Astrocyte (in vitro differentiated cells and primary cell): Measurements from ENCODE around the gene GPR27. TPM values are rescaled to one million over a fixed set of nuclear protein-coding genes. Genes with fewer than 3 reads are reported as not detected.

Experiments
- DNase-seq: peaks from one replicate; pipeline ENCODE4 v3.0.0-alpha.2; 2010; ENCODE audit warnings: low read depth
- FAIRE-seq: peaks from 2 replicates; lab custom pipeline; 2011; peaks lifted over from hg19 to GRCh38; lab: Jason Lieb, UNC
- H2AFZ ChIP-seq: 2 replicates; pipeline ENCODE4 v1.6.0; 2012; ENCODE audit warnings: low read depth, low read length, inconsistent platforms
- H3K27ac ChIP-seq: 2 replicates; pipeline ENCODE4 v1.5.1; 2011; ENCODE audit warnings: low read depth, low read length, inconsistent platforms
- H3K27me3 ChIP-seq: 2 replicates; pipeline ENCODE4 v1.6.0; 2011; ENCODE audit warnings: low read length, inconsistent platforms; ENCODE audit not compliant: insufficient read depth
- H3K36me3 ChIP-seq: 2 replicates; pipeline ENCODE4 v1.5.1; 2011; ENCODE audit warnings: low read length, inconsistent platforms; ENCODE audit not compliant: insufficient read depth
- H3K4me1 ChIP-seq: 2 replicates; pipeline ENCODE4 v1.5.1; 2011; ENCODE audit warnings: low read length, inconsistent platforms; ENCODE audit not compliant: insufficient read depth
- H3K4me2 ChIP-seq: 2 replicates; pipeline ENCODE4 v1.6.0; 2012; ENCODE audit warnings: low read length, inconsistent platforms
- H3K4me3 ChIP-seq: 2 replicates; pipeline ENCODE4 v1.5.1; 2011; ENCODE audit warnings: low read depth, mild to moderate bottlenecking, low read length, inconsistent platforms; ENCODE audit not compliant: insufficient read depth
- H3K79me2 ChIP-seq: 2 replicates; pipeline ENCODE4 v1.6.0; 2012; ENCODE audit warnings: mild to moderate bottlenecking, low read length, inconsistent platforms; ENCODE audit not compliant: insufficient read depth
- H3K9ac ChIP-seq: 2 replicates; pipeline ENCODE4 v1.6.0; 2012; ENCODE audit warnings: mild to moderate bottlenecking, low read length, inconsistent platforms
- H3K9me3 ChIP-seq: 2 replicates; pipeline ENCODE4 v1.5.1; 2012; ENCODE audit warnings: low read depth, mild to moderate bottlenecking, low read length, inconsistent platforms; ENCODE audit not compliant: insufficient read depth
- H4K20me1 ChIP-seq: 2 replicates; pipeline ENCODE4 v1.6.0; 2012; ENCODE audit warnings: low read length, inconsistent platforms; ENCODE audit not compliant: insufficient read depth
- H3K27ac Mint-ChIP-seq: one replicate; pipeline ENCODE4 v1.8.0; 2021; ENCODE audit warnings: mild to moderate bottlenecking, mixed read lengths; ENCODE audit not compliant: unreplicated experiment
- H3K27me3 Mint-ChIP-seq: one replicate; pipeline ENCODE4 v1.8.0; 2021; ENCODE audit warnings: low read depth, mixed read lengths; ENCODE audit not compliant: unreplicated experiment
- H3K36me3 Mint-ChIP-seq: one replicate; pipeline ENCODE4 v1.8.0; 2021; ENCODE audit warnings: low read depth, mixed read lengths; ENCODE audit not compliant: unreplicated experiment
- H3K4me1 Mint-ChIP-seq: one replicate; pipeline ENCODE4 v1.8.0; 2021; ENCODE audit warnings: low read depth, mixed read lengths; ENCODE audit not compliant: unreplicated experiment
- H3K4me3 Mint-ChIP-seq: one replicate; pipeline ENCODE4 v1.8.0; 2021; ENCODE audit warnings: mild to moderate bottlenecking, moderate library complexity, mixed read lengths; ENCODE audit not compliant: unreplicated experiment
- H3K9me3 Mint-ChIP-seq: one replicate; pipeline ENCODE4 v1.8.0; 2021; ENCODE audit warnings: mild to moderate bottlenecking, mixed read lengths; ENCODE audit not compliant: unreplicated experiment
- CTCF ChIP-seq: IDR thresholded peaks from 2 replicates; pipeline ENCODE4 v1.5.1; 2011; ENCODE audit warnings: low read depth, mild to moderate bottlenecking, inconsistent platforms, low read length, moderate library complexity; ENCODE audit not compliant: insufficient read depth
- EZH2 ChIP-seq: IDR thresholded peaks from 2 replicates; pipeline ENCODE4 v1.6.1; 2012; ENCODE audit warnings: mild to moderate bottlenecking, low read length, inconsistent platforms; ENCODE audit not compliant: insufficient read depth
- total RNA-seq: library from RNA; stranded (reverse); gene quantifications from 2 replicates; pipeline ENCODE4 v1.2.1, GENCODE V29; 2021

Gene GPR27
- total RNA-seq, 1 donor from 2014 or later: 2.9 TPM

GRCh38 chr3:71786551-71786950, 32.9 kb downstream of the GPR27 start:
- no peaks in the 10 kb centered on the region for H3K4me1 ChIP-seq
- H3K27ac ChIP-seq: no peak overlapping the region
- H3K36me3 Mint-ChIP-seq: no peaks in the 10 kb centered on the region
- no peaks in the 10 kb centered on the region for H3K9me3 ChIP-seq
- H3K36me3 ChIP-seq: no peaks in the 10 kb centered on the region
- no peaks in the 10 kb centered on the region for H4K20me1 ChIP-seq
- no peak overlapping the region for H3K4me3 Mint-ChIP-seq
- no peak overlapping the region for H2AFZ ChIP-seq
- no peak overlapping the region for H3K9ac ChIP-seq
- DNase-seq (no peak), FAIRE-seq (no peak)
- H3K4me3 ChIP-seq: no peak overlapping the region
- H3K4me2 ChIP-seq: no peak overlapping the region
- peaks cover 55% of the 10 kb centered on the region for H3K27me3 ChIP-seq
- no peaks in the 10 kb centered on the region for H3K9me3 Mint-ChIP-seq
- H3K4me1 Mint-ChIP-seq: peaks cover 2% of the 10 kb centered on the region
- H3K27me3 Mint-ChIP-seq: peaks cover 63% of the 10 kb centered on the region
- H3K79me2 ChIP-seq: no peaks in the 10 kb centered on the region
- TF ChIP-seq CTCF (no peak), EZH2 (no peak)
- H3K27ac Mint-ChIP-seq: no peak overlapping the region

GRCh38 chr3:71787851-71788405, 34.3 kb downstream of the GPR27 start:
- Mint-ChIP-seq H3K27me3 (peaks cover 56% of the 10 kb centered on the region), H3K4me1 (peaks cover 2% of the 10 kb centered on the region), H3K36me3 (no peaks in the 10 kb centered on the region), H3K4me3 (no peak overlapping the region), H3K27ac (no peak overlapping the region), H3K9me3 (no peaks in the 10 kb centered on the region)
- Histone ChIP-seq H3K9ac (no peak overlapping the region), H2AFZ (no peak overlapping the region), H3K27ac (no peak overlapping the region), H3K9me3 (no peaks in the 10 kb centered on the region), H4K20me1 (no peaks in the 10 kb centered on the region), H3K36me3 (no peaks in the 10 kb centered on the region), H3K4me3 (no peak overlapping the region), H3K79me2 (no peaks in the 10 kb centered on the region), H3K4me2 (no peak overlapping the region), H3K27me3 (peaks cover 48% of the 10 kb centered on the region), H3K4me1 (no peaks in the 10 kb centered on the region)
- FAIRE-seq (no peak), DNase-seq (no peak)
- no peak for TF ChIP-seq EZH2
- TF ChIP-seq CTCF: no peak

- no peak overlapping the region for H3K4me2 ChIP-seq
- no peaks in the 10 kb centered on the region for H3K79me2 ChIP-seq
- H3K4me1 Mint-ChIP-seq: peaks cover 2% of the 10 kb centered on the region
- FAIRE-seq: no peak
- H3K27ac ChIP-seq: no peak overlapping the region
- no peak for TF ChIP-seq CTCF
- no peaks in the 10 kb centered on the region for H3K36me3 Mint-ChIP-seq
- no peak overlapping the region for H2AFZ ChIP-seq
- H3K27ac Mint-ChIP-seq: no peak overlapping the region
- H3K4me1 ChIP-seq: no peaks in the 10 kb centered on the region
- no peaks in the 10 kb centered on the region for H3K9me3 ChIP-seq
- peaks cover 47% of the 10 kb centered on the region for H3K27me3 Mint-ChIP-seq
- no peaks in the 10 kb centered on the region for H3K36me3 ChIP-seq
- DNase-seq: no peak
- H3K9me3 Mint-ChIP-seq: no peaks in the 10 kb centered on the region
- no peak overlapping the region for H3K4me3 ChIP-seq
- H3K9ac ChIP-seq: no peak overlapping the region
- H3K4me3 Mint-ChIP-seq: no peak overlapping the region
- peaks cover 32% of the 10 kb centered on the region for H3K27me3 ChIP-seq
- H4K20me1 ChIP-seq: no peaks in the 10 kb centered on the region
Observed at GRCh38 chr3:71789922-71790321, 36.3 kb downstream of the GPR27 start.
